OCI-LY7 (cell line): Measurements from ENCODE around the gene DRP2.

Experiments
- CTCF ChIP-seq: fragments of 200-600 bp; sonication (generic); conservative IDR thresholded peaks from 2 replicates; pipeline ENCODE4 v1.5.1; 2014; ENCODE audit warnings: mild to moderate bottlenecking, antibody characterized with exemption, low read length, moderate library complexity, mixed read lengths
- EZH2phosphoT487 ChIP-seq: fragments of 200-600 bp; sonication (generic); IDR thresholded peaks from 2 replicates; pipeline ENCODE4 v1.6.1; 2018; ENCODE audit warnings: low read depth, borderline replicate concordance, mild to moderate bottlenecking, mixed run types, antibody characterized with exemption, low read length, moderate library complexity, mixed read lengths

GRCh38 chrX:101263766-101264165 lies 44.2 kb downstream of the DRP2 start:
- TF ChIP-seq CTCF (no peak), EZH2phosphoT487 (no peak)
